ENCODE measurements around the gene LIPC.

The LIPC gene

DNA sequence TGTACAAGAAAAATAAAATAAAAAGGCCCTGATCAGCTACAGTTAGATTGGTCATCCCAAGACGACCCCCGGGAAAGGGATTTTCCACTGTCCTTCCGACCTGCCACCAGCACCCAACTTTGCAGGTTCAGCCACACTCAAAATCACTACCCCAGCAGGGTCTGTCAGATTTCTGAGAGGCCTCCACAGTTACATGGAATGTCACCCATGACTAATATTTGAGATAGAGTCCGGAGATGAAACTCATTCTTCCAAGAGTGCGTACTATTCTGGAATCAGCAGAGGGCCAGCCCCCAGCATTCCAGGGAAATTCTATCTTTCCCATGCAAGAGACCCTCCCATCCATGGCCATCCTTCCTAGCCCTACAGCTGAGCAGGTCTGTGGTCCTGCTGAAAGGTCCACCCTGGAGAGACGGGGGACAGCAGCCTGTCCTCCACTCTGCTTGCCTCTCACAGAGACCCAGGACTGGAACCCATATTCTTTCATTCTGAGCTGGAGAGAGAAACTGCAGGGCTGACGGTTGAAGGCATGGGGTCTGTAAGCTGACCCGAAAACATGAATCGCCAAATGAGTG is 5.8 kb downstream of the LIPC start:
- no peak for DNase-seq

DNA sequence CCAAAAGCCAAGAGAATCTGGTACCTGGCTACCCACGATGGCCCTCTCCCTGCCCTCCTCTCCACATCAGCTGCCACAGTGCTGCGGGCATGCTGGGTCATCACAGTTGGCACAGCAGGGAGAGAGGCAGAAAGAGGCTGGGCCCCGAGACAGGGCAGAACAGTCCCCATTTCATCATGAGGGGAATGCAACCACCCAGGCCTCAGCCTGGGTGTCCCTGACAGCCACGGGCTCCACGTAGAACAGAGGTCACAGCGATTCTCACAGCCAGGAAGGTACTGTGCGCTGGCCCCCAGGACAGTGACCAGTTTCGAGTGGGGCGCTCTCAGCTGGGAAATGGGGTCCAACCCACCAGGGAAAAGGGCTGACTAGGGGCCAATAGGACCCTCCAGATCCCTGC is 6.3 kb downstream of the LIPC start:
- no peak for DNase-seq

DNA sequence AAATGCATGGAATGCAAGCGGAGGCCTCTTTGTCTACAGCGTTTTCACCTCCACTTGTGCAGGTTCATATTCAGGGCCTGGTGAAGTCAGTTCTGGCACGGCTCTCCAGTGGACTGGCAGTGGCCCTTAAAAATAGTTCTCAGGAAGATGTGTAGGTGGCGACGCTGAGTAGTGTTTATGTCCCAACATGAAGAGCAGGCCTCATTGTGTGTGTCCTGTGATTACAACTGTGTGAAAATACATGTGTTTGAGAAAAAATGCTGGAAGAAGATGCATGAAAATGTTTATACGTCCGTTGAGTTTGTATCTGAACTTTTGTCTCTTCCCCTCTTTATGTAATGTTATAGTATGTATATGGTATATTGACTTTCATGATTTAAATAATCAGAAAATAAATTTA is 7.2 kb downstream of the LIPC start:
- DNase-seq, result peak; percentile 33

DNA sequence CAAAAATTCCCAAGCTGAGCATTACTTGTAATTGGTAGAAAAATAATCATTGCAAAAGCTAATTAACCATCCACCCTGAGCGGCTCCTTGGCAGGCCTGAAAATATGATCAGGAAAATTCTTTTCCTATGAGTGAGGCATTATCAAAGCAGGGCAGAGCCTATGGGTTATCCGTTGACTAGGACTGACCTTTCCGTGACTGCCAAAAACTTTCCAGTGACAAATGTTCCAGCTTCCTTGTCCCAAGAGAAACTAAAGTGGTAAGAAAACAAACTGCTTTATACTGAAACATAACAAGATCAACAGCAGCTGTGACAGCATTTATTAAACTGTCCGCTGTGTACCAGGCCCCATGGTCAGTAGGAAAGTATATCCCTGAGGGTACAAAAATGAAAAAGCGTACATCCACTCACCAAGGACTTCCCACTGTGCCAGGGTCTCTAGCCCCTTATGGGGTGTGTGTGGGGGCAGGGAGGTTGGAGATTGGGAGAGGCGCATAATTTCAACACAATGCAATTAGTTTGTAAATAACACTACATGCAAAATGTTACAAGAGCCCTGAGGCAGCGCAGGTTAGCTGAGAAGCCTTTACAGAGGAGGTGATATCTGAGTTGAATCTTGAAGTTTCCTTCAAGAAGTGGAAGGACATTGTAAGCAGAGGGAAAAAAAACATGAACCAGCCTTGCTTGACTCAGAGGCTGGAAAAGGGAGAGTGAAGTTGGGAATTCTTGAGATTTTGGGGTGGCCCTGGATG is 8.5 kb downstream of the LIPC start:
- DNase-seq, result no peak

DNA sequence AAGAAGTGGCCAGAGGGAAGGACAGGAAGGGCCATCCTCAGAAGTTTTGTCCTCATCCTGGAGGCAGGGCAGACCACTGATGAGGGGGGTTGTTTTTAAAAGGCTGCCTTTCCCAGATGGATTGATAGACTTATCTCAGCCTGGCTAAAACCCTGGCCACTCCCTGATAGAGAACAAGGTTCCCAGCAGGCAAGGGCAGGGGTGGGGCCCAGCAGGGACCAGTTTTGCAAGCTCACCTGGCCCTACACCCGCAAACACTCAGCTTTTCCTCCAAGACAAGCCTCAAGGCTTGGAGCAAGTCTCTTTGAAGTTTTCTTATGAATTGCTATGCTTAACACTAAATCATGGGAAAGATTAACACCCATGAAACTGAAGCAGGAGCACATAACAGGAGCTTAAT is 9.1 kb downstream of the LIPC start:
- DNase-seq, result no peak

DNA sequence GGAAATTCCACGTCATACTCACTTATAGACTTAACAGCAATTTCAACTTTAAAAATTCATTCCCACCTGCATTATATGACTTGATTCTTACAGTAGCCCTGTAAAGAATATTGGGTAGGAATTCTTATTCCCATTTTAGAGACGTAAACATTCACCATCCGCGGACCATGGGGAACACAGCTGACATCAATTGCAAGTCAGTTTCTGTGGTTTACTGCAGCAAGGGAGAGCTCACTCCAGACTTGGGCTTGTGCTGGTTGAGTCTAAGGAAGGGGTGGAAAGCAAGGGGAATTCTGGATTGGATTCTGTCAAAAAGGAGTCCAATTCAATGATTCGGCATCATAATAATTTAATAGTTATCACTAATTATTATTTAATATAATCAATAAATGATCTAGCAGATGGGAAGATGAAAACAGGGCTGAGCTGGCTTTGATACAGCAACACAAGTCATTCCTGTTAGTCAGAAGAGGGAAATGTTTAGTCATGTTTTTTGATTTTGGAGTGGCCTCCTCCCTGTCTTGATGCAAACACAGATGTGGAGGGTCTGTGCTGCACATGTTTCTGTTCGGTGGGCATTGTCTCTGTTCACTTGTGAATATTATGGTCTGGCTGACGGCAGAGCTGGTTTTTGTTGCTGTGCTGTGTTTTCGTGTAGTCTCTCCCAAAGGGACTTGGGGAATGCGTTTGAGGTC is 9.7 kb downstream of the LIPC start:
- no peak for DNase-seq

DNA sequence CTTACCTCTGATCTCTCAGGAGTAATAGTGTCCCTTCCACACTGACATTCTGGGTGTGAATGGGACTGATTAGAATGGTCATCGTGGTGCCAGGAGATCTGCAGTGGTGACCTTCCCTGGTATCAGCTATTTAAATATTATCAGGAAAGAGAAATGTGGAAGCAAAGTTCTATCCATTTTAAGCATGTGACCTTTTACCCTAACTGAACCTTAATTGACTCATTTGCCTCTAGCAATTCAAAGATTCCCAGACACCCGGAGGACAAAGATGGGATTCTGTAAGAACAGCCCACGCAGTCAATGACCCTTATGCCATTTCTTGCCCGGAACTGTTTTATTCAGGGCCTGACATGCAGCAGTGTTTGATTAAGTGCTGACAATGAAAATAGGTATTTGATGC is 10.3 kb downstream of the LIPC start:
- DNase-seq, result no peak

DNA sequence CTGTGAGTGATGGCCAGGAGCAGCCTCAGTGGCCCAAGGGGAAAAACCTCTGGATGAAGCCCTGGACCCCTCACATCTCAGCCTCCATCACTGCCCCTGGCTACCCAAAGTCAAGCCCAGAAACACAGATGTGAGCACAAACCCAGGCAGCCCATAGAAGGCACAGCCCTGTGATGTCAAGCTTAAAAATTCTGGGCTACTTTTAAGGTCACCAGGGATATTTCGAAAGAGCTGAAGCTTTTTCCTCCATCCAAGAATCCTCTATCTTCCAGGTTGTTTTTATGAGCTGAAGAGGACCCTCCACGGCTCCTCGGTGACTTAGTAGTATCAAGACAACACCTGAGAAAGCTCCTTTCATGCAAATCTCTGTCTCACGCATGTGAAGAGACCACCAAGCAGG is 11.5 kb downstream of the LIPC start:
- DNase-seq, result no peak

DNA sequence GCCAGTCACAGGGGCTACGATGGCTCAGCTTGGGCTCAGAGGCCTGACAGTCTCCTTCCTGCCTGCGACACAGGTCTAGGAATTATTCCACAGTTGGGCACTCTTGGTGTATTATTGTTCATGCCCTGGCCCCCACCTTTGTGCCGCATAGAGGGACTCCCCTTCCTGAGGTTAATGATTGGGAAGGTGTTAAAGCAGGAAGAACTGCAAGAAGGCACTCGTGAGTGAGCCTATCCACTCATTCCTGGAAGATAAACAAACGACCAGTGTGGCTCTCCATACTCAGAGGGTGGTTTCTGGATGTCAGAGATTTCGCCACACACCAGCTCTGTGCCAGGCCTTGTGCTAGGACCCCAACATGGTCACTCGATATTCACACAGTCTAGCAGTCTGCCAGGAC is 12.3 kb downstream of the LIPC start:
- DNase-seq, result no peak

DNA sequence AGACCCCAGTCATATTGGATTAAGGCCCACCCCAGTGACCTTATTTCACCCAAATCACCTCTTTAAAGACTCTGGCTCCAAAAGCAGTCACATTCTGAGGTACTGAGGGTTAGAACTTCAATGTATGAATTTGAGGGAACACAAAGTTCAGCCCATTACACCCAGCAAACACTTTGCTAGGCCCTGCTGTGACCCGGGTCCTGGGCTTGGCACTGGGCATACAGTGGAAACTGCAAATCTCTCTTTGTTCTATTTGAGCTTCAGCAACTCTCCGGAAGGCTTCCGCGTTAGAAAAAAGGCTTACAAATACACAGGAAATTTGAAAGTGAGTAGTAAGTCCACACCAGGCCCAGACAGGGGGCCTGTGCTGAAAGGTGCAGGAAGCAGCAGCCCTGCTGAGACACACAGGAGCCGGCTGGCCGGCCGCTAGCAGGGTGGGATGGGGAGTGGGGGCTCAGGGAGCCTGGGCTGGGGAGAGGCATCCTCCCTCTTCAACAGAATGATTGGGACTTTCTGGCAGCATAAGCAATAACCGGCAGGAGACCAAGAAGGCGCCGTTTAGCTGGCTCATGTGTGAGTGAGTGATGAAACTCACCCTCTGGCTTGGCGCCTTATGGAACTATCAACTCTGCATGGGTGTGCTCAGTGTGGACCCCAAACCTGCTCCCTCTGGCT is 13.0 kb downstream of the LIPC start:
- DNase-seq, result no peak

DNA sequence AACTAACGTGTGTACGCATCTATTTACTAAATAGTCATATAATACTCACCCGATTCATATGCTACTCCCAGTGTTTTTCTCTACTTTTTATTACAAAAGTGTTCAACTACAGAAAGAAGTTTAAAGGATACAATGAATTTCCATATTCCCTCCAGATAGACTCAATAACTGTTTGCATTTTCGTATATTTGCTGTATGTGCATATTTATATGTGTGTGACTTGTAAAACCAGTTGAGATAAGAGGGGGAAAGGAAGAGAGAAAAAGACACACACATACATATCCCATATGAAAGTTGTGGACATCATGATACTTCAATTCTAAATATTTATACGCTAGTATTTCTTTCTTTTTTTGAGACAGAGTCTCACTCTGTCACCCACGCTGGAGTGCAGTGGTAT is 14.1 kb downstream of the LIPC start:
- DNase-seq, result no peak

DNA sequence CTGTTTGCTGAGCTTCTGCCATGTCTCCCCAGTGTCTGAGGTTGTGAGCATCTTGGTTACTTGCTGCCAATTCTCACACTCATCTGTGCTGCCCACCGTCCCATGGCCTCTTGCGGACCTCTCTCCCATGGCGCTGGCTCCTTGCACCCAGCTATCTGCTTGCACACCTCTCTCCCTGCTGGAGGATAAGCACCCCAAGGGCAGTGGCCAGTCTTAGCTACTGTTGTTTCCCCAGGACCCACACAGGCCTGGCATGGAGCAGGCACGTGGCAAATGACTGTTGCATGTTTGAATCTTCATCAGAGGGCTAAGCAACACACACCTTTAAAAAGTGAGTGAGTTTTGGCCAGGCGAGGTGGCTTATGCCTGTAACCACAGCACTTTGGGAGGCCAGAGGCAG is 14.7 kb downstream of the LIPC start:
- no peak for DNase-seq

DNA sequence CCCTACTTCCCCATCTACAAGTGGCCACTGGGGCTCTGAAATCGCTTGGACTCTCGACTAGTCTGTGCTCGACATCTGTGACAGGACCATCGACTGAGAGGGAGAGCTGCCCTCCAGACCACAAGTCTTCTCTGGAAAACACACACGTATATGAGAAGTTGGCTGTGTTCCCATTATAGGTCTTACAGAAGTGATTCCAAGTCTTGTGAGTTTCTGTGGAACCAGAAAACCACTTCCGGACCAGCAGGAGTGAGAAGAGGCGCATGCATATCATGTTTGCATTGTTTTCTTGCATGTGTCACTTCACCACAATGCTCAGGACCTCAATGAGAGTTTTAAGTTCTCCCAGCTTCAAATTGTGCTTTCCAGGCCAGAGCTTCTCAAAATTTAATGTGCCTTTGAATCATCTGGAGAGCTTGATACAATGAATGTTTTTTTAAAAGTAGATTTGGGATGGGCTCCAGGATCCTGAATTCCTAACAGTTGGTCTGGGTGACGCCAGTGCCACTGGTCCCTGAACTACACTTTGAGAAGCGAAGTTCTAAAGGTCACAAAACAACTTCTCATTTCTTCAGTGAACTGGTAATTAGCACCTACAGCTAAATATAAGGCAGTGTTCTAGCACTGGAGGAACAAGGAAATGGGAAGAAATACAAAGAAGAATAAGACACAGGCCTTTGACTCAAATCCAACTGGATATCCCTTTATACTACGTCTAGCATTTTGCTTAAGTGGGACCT is 15.7 kb downstream of the LIPC start:
- no peak for DNase-seq

DNA sequence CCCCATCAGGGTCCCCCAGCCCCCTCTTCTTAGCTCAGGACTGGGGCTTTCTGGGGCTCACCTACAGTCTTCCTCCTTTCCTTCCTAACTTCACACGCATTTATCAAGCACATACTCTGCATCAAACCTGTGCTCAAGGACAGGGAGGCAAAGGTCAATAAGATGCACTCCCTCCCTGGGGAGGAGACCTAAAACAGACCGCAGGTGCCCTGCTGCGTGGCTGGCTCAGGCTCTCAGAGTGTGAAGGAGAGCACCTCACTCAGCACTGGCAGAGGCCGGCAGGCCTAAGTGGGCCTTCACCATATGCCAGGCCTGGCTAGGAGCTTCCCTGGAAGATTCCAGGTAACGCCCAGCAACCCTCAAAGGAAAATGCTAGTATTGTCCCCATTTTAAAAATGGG is 16.5 kb downstream of the LIPC start:
- no peak for DNase-seq

DNA sequence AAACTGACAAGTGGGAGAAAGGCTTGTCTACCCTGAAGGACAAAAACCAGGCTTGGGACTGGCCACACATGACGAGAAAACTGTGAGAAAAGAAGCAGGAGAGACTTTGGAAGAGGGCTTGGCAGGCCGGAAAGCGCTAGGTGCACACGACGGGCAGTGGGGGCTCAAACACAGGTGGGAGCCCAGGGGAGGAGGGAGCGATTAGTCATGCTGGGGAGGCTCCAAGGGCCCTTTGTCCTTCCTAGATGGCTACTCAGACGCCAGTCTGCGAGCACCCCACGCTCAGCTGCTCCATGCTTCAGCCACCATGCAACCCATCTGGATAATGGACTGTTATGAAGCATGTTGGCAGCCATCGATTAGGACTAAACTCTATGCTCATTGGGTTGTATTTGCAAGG is 17.1 kb downstream of the LIPC start:
- DNase-seq, result no peak

DNA sequence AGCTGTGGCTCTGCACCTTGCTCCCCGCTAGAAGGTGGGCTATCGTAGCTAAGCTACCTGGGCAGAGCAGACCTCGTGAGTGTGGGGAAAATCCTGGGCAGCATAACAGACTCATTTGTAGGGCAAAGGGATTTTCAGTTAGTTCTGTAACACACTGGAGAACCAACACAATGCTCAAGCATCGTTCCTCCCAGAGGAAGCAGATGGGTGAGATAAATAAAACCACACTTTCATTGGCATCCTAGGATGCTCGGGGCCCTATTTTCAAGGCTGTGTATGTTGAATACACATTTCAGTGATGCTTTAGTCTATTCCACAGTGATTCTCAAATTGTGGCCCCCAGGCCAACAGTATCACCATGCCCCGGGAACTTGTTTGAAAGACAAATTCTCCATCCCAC is 20.0 kb downstream of the LIPC start:
- no peak for DNase-seq

DNA sequence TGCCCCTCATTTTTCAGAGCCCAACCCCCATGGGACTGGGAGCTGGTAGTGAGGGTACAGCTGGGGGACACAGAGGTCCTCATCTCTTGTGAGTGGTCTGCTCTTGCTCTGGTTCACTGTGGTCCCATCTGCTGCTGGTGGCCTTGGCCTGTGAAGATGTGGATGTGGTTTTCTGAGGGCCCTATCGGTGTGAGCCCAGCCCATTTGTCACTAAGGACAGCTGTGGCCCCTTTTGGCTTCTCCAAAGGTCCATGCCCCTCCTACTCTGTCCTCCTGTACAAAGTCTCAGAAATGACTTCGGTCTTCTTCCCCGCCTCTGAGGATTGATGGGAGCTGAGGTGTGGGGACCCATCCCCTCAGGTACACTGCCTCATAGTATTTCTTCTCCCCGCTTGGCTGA is 21.0 kb downstream of the LIPC start:
- DNase-seq, result no peak

DNA sequence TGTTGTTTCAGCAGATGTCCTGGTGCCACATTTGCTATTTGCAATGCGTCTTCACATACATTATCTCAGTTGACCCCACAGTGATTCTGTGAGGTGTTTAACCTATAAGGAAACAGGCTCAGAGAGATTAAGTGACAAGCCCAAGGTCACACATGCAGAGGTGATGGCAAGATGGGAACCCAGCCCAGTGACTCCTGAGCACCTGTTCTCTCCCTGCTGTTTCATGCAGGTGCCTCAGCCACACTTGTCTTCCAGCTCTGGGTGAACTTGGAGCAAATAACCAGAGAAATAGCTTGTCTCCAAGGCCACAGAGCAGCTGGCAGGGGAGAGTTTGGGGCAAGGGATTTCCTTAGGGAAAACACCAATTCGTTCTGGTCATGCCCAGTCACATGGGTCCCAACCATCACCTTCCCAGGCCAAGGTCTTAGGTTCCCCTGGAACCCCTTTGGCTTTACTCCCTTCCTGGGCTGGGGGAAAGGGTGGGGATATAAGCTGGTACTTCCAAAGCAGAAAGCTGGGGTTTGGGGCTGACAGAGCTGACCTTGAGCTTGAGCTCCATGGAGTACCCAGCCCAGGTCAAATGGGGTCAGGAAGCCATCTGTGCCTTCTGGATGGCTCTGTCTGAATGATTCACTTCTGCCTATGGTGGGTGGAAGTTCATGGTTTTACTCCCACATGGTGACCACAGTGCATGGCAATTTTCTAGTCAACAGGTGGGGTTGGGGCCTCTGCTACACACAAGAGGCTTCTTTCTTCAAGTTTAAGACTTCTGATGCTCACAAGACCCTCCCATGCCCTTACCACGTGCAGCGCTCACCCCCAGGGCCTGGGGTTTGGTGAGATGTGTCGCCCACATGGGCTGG is 22.4 kb downstream of the LIPC start:
- DNase-seq, result peak; percentile 74

DNA sequence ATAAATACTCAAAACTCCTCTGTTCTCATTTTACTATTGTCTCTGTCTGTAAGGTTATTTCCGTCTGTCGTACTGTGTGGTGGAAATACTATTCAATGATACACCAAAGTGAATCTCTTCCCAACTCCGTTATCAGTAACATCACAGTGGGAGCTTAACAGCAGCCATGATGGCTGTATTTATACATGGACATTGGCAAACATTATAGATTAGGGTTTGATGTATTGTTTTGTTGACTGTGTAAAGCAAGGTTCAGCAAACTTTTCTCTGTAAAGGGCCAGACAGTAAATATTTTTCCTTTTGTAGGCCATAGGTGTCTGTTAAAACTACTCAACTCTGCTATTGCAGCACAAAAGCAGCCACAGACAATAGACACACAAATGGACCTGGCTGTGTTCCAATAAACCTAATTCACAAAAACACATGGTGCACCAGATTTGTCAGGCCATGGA is 23.2 kb downstream of the LIPC start:
- no peak for DNase-seq

DNA sequence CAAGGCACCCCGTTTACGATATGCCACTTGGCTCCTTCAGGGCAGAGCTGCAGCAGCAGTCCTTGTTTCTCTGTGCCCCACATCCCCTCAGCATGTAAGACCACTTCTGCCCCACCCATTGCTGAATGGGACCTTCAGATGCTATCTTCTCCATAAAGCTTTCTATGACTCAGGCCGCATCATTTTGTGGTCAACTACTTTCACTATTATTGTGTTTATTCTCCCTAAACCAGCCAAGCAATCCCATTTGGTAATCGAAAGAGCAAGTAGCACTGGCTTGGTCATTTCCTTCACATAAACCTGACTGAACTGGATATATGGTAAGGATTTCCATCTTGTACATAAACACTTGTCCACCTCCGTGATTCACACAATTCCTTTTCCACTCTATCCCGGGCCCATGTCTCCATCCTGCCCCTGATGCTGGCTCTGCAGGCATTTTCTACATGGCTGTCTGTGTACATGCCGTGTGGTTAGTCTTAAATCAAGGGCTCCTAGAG is 25.7 kb downstream of the LIPC start:
- DNase-seq, result peak; percentile 70

DNA sequence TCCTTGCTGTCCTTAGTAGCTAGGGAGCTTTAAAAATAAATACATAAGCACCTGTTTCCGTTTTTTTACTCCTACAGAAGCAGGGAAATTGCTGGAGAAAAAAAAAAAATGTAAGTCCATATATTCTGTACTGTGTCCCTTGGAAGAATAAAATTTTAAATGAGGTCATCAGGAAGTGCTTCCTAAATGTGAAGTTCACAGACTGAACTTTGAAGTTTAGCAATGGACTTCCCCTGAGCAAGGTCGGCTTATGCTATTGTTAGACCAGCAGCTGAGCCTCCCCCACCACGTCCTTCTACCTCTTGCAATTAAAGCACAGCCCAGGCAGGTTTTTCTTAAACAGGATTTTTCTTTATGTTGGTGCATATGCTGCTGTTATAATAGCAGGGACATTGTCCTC is 26.3 kb downstream of the LIPC start:
- no peak for DNase-seq

DNA sequence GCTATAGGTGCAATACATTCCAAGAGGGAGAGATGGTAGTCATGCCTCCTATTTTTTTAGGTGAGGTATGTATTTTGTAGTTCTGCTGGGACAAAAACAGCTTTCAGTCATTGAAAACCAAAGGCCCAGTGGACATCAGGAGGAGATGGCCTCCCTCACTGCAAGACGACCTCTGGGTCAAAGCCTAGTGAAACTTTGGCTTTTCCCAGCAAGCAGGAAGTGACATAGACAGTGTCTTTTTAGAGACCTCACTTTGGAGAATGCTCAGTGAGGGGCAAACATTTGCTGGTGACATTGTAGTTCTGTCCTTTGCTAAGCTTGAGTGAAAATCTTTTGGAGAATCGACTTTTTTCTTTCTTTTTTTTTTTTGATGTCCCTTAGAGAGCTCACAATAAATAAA is 27.3 kb downstream of the LIPC start:
- no peak for DNase-seq

Data from stimulated activated CD8-positive, alpha-beta memory T cell treated with anti-CD3 and anti-CD28 coated beads, Interleukin-4, amount 100 ng/mL, for 48 hours (primary cell).